ENCODE data around the gene KCNG4. TPM values are rescaled to one million over a fixed set of nuclear protein-coding genes. Genes with fewer than 3 reads are reported as not detected.
"Not testable (repeated sequence)": the region's sequence is repeated elsewhere in the genome, so short reads cannot be mapped to it uniquely, and the experiment has no call there.

The KCNG4 gene
- total RNA-seq, 1 donor from 2014 or later, result not detected

DNA sequence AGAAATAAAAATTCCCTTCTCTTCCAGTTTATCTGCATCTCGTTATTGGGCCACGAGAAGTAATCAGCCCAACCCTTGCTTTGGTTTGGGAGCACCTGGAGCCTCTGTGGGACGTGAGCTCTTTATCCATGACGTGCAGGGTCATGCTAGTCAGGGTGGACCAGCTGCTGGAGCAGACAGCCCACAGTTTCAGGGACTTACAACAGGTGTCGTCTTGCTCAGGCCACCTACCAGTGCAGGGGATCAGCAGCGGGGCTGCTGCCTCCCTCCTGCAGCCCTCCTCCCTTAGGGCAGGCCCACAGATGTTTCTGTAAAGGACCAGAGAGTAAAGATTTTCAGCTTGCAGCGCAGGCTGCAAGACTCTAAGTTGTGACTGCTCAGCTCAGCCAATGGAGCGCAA is 31.9 kb downstream of the KCNG4 start:
- DNase-seq (ENCODE audit: low spot score), result no peak

DNA sequence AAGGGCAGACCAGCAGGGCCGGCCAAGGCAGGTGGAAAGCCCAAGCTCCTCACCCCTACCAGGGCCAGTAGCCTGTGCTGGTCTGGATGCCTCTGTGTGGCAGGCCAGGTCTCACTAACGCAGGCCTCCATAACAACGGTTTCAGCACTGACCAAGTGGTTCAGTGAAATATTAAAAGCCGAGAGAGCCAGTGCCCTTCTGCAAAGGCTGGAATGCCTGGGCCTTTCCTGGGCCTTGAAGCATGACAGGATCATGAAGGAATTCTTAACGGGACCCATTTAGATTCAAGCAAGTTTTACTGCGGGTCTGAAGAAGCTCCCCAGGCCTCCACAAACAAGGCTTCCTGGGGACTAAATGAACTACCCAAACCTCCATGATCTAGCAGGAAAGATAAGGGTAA is 32.6 kb downstream of the KCNG4 start:
- DNase-seq (ENCODE audit: low spot score), result no peak

DNA sequence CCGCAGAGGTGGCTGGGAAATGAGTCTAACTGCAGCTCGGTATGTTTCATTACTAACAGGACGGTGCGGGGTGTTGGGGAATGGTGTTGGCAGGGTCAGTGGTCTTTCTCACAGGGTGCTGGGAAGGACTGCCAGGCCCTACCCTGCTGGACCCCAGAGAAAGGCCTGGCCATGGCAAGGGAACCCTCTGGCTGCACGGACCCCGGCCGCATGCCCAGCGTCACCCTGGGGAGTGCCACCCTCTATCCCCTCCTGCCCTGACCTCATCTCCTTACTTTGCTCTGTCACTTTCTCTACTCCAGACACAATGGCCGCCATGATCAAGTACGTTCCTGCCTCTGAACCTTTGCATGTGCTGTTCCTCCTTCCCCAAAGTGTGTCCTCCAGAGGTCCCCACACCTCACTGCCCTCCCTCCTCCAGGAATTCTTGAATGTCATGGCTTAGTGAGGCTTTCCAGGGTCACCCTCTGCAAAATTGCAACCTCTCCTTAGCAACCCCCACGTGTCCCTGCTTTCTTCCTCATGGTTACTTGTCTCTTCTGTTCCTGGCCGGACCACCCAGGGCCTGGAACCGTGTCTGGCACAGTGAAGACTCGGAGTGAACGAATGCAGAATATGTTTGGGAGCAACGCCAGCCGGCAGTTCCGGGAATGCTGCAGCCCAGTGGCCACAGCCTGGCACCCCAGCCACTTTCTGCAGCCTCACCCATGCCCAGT is 33.7 kb downstream of the KCNG4 start:
- DNase-seq (ENCODE audit: low spot score), result no peak

DNA sequence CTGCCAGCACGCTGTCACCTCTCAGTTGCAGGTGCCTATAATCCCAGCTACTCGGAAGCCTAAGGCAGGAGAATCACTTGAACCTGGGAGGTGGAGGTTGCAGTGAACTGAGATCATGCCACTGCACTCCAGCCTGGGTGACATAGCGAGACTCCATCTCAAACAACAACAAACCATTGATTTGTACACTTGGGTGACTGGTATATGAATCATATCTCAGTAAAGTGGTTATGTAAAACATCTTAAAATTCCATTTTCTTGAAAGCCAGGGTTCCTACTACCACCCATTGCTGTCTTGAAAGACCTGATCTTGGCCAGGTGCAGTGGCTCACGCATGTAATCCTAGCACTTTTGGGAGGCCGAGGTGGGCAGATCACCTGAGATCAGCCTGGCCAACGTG is 34.7 kb downstream of the KCNG4 start:
- not testable (repeated sequence) for DNase-seq (ENCODE audit: low spot score)

DNA sequence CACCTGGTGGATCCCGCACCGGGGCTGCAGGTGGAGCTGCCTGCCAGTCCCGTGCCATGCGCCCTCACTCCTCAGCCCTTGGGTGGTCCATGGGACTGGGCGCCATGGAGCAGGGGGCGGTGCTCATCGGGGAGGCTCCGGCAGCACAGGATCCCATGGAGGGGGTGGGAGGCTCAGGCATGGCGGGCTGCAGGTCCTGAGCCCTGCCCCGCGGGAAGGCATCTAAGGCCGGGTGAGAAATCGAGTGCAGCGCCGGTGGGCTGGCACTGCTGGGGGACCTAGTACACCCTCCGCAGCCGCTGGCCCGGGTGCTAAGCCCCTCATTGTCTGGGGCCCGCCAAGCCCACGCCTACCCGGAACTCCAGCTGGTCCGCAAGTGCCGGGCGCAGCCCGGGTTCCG is 35.3 kb downstream of the KCNG4 start:
- DNase-seq (ENCODE audit: low spot score), result not testable (repeated sequence)

DNA sequence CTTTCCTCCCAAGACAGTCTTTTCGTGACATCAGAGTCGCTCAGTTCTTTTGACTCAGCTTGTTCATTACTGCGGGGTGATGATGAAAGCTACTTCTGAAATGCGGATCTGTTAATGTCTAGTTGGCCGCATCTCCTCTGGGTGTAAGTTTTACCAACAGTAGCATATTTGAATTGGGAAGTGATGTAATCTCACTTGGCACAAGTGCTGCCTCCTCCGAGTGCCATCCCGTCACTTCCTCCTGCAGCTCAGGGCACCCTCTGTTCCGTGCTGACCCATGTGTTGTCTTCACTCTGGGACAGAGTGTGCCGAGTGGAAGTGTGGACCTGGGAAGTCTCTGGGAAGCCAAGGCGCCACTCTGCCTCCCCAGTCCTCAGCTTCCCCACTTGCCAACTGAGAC is 40.0 kb downstream of the KCNG4 start:
- no peak for DNase-seq (ENCODE audit: low spot score)

DNA sequence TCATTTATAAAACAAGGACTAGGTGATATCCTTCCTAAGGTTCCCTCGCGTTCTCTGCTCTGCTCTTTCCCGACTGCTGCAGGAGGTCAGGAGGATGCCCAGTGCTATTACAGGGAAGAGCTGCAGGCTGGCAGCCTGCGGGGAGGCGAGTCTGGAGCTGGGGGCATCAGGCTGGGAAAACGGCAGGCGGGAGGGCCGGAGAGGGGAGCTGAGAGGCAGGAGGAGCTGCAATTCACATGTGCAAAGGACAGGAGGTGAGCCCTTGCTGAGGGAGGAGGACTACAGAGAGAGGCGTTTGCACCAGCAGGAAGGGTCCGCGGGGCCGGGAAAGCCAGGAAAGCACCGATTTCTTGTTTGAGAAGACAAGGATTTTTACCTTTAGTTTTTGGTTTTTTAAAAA is 40.7 kb downstream of the KCNG4 start:
- no peak for DNase-seq (ENCODE audit: low spot score)

DNA sequence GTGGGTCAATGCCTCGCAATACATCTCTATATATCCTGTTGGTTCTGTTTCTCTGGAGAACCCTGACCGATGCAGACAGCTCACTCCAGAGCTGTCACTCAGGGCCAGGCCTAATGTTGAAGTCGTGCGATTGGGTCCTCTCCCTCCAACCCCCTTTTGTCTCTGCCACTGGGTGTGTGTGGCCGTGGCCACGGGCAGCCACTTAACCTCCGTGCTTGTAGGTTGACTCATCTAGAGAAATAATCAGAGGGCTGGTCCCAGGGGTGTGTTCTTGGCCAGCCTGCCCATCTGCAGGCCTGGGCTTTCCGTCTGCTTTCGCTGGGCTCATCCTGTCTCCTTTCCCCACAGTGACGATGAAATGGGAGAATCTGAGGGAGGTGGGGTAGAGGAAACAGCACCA is 41.4 kb downstream of the KCNG4 start:
- no peak for DNase-seq (ENCODE audit: low spot score)

DNA sequence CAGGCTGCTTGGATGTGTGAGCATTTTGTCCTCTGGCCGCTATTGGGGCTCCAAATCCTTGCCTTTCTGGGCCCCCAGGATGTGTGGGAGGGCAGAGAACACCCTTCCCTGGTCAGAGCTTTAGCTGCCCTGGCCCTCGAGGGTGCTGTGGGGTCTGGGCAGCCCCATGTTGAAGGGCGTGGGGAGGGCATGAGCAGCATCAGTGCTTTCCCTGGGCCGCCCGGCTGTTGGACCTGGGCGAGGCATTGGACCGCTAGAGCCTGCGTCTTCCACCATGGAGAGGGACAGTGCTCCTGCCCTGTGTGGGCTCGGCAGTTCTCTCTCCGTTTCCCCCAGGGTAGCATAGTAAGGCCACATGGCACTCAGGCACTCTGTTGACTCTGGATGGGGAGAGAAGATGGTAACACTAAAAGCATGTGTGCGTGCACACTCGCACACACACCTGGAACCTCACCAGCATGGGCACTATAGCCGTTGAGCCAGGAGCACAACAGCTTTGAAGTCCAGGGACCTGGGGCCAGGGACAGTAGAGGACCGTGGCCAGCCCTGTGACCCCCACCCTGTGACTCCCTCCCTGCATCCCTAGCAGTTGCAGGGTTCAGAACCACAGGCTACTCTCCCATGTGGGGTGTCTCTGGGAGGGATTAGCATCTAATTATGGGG is 42.2 kb downstream of the KCNG4 start:
- DNase-seq (ENCODE audit: low spot score), result no peak

DNA sequence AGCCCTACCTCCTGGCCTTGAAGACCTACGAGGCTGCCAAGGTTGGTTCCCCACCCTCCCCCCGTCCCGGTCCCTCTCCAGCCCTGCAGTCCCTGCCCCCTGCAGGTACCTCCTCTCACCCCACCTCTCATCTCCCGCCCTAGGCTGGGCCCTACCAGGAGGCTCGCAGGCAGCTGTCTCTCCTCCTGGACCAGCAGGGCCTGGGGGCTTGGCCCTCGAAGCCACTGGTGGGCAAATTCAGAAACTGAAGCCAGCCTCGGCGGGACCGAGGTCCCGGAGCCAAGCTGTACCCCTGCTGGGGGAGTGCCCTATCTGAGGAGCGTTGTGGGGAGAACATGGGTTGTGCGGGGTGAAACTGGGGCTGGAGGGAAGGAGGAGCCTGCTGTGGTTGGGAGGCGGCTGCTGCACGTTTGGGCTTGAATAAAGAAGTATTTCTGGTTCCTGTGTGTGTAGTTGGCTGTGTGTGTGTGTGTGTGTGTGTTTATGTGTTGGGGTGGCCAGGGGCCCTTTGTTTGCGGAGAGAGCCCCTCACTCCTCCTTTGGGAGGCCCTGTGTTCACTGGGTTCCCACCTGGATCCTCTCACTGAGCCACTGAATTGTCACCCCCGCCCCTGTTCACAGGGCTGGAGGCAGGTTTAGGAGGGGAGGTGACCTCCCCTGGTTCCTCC is 43.0 kb downstream of the KCNG4 start:
- DNase-seq (ENCODE audit: low spot score), result no peak

DNA sequence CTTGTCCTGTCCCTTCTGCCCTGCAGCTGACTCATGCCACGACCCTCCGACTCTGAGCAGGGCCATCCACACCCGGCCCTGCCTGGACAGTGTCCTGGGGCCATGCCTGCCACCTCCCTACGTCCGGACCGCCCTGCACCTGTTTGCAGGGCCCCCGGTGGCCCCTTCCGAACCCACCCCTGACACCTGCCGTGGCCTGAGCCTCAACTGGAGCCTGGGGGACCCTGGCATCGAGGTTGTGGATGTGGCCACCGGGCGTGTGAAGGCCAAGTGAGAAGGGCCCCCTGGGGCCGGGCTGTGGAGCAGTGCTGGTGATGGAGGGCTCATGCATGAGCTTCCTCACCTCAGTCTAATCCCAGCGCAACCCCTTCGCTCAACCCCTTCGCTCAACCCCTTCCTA is 43.7 kb downstream of the KCNG4 start:
- DNase-seq (ENCODE audit: low spot score), result no peak

DNA sequence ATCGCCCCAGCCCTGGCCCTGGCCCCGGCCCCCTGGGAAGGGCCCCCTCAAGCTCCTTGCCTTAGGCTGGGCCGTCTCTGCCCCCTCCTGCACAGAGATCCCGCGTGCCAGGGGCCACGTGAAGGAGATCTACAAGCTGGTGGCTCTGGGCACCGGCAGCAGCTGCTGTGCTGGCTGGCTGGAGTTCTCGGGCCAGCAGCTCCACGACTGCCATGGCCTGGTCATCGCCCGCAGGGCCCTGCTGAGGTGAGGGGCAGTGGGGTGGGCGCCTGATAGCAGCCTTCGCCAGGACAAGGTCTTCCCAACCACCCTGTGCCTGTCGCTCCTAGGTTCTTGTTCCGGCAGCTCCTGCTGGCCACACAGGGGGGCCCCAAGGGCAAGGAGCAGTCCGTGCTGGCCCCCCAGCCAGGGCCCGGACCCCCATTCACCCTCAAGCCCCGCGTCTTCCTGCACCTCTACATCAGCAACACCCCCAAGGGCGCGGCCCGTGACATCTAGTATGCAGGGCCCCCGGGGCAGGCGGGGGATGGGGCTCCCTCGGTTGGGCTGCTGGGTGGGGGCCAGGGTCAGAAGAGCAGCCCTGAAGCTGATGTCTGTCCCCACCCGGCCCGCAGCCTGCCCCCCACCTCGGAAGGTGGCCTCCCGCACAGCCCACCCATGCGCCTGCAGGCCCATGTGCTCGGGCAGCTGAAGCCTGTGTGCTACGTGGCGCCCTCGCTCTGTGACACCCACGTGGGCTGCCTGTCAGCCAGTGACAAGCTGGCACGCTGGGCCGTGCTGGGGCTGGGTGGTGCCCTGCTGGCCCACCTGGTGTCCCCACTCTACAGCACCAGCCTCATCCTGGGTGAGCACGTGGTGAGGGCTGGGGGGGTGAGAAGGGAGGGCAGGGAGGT is 44.4 kb downstream of the KCNG4 start:
- no peak for DNase-seq (ENCODE audit: low spot score)

DNA sequence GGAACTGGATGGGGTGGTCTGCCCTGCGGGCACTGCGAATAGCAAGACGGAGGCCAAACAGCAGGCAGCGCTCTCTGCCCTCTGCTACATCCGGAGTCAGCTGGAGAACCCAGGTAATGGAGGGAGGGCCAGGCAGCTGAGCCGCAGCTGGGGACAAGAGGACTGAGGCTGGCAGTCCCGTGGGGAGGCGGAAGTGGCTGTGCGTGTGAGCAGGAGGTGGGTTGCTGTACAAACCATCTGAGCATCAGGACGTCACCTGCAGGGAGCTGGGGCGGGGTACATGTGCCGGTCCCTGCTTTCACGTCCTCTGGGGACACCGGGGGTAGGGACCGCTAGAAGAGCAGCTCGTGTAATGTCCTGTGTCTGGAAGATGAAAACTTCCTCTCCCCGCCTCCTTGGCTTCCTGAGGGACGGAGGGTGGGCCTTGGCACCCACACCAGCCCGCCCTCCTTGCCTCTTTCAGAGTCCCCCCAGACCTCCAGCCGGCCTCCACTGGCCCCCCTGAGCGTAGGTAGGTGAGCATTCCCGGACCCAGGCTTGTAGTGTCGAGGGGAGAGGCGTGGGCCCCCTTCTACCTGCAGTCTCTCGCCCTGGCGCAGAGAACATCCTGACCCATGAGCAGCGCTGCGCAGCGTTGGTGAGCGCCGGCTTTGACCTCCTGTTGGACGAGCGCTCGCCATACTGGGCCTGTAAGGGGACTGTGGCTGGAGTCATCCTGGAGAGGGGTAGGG is 45.2 kb downstream of the KCNG4 start:
- no peak for DNase-seq (ENCODE audit: low spot score)

DNA sequence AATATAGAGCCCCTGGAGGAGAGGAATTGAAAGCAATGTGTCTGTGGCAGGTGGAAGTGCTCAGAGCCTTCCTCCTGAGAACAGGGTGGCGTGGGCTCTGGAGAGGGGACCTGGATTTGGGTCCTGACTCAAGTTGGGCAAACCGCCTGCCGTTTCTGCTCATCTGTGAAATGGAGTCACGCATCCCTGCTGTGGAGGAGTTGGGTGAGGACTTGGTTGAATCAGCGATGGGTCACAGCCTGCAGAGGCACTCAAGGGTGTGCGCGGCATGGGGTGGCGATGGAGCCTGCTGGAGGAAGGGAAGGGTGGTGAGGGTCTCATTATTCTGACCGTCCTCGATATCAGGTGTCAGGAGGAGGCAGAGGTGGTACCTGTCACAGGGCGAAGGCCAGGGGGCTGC is 45.8 kb downstream of the KCNG4 start:
- no peak for DNase-seq (ENCODE audit: low spot score)

DNA sequence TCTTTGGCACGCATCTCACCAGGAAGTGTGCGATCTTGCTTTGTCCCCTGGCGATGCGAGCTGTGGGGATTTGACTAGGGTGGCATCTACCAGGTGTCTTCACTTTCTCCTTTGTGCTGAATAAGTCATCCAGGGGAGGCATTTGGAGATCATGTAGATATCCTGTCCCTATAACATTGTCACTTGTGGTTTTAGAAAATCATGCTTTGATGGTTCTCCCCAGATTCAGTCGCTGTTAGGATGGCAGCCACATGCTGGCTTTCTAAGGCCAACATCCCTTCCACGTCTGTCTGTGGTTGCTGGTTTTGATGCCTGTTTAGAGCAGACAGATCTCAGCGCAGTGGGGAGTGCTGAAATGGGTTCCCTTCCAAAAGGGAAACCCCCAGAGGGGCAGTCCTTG is 46.3 kb downstream of the KCNG4 start:
- no peak for DNase-seq (ENCODE audit: low spot score)

DNA sequence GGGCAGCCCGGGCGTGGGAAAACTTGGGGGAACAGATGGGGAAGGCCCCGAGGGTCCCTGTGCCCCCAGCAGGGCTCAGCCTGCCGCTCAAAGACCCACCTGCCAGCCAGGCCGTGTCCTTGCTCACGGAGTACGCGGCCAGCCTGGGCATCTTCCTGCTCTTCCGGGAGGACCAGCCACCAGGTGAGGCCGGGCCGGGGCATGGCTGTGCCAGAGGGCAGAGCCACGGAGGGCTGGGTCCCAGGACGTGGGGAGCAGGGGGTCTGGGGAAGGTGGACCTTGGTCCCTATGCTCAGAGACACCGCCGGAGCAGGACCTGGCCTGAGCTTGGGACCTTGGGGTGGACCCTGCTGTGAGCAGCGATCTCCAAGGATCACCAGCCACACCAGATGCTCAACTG is 48.3 kb downstream of the KCNG4 start:
- DNase-seq (ENCODE audit: low spot score), result no peak

DNA sequence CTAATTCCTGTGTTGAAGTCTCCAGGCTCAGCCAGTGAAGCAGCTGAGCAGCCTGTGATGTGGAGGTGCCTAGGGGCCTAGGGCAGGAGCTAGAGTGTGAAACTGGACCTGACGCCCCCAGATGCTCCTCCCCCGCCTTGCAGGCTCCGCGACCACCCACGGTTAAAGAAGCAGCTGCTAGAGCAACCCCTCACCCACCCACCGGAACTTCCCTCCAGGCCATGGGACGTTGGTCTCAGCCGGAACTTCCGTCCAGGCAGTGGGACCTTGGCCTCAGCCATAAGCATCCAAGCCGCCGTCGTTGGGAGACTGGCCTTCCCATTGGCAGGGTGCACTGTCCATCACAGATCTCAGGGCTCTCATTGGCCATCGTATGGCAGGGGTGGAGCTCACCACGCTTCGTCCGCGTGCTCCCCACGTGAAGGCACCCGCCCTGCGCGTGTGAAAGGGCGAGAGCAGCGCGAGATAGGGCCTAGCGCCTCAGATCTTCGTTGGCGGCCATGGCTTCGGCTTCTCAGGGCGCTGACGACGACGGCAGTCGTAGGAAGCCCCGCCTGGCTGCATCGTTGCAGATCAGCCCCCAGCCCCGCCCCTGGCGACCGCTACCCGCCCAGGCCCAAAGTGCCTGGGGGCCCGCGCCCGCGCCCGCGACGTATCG is 49.0 kb downstream of the KCNG4 start, which contains the start of gene ADAD2:
Gene ADAD2, plus strand, starts transcription at position 427 of the 658 bp plus-strand sequence. Its CDS starts 74 bp downstream, at position 501.
- DNase-seq (ENCODE audit: low spot score), result no peak

DNA sequence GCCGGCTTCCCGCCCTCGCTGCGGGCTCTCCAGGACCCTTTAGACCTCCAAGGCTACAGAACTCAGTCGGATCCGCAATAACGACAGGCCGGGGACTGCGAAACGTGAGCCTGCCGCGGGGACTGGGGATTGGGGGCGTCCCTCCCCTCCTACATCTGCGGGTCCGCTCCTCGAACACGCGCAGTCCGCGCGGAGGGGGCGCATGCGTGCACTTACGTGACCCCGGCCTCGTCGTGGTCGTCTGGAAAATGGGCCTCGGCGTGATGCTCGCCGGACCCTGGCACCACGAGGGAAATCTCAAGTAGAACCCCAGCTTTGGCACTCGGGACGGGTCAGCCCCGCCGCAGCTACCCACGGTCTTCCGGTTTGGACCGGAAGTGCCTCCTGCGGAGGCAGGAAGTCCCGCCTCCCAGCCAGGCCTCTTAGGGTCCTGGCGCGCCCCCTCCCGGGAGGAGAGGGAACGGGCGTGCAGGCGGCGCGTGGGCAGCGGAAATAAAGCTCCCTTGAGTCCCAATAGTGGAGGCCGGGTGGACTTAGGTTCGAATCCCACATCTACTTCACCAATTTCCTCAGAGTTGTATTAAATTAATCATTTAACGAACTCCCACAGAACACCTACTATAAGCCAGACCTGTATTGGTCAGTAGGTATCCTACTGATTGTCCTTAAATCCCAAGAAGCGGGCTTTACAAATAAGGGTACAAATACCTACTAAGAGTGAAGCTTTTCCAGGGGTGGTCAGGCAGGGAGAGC is 53.0 kb downstream of the KCNG4 start, which contains the start of gene TAF1C:
Gene TAF1C, minus strand, starts transcription at position 373 of the 753 bp plus-strand sequence. CDS start 2,069 bp downstream, outside the sequence.
- DNase-seq (ENCODE audit: low spot score), result peak; percentile 97

DNA sequence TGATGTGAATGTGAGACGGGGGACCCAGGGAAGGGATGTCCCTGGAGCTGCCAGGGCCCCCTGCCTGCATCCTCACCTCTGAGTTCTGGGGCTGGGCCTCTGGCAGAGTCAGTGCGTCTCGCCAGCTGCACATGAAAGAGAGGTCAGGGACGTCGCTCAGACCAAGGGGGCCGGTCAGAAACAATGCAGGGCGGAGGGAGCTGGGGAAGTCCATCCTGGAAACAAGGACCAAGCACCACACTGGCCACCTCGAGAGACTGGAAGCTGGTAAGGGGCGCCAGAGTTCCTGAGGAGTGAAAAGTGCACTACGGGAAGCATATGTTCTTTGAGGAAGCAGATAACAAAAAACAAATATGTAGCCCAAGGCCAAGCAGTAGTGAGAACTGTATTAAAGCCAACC is 55.0 kb downstream of the KCNG4 start:
- no peak for DNase-seq (ENCODE audit: low spot score)
